GM18502 (cell line): ENCODE measurements around the gene SPSB4.

Experiments used
- ATAC-seq: cut with Tn5 transposase; IDR thresholded peaks from one replicate; pipeline ENCODE4 v1.9.1; 2021; ENCODE audit warnings: mild to moderate bottlenecking; ENCODE audit not compliant: unreplicated experiment, poor library complexity

The SPSB4 gene

GRCh38 chr3:141092663-141093062, 41.5 kb downstream of the SPSB4 start:
- no peak for ATAC-seq

DNA sequence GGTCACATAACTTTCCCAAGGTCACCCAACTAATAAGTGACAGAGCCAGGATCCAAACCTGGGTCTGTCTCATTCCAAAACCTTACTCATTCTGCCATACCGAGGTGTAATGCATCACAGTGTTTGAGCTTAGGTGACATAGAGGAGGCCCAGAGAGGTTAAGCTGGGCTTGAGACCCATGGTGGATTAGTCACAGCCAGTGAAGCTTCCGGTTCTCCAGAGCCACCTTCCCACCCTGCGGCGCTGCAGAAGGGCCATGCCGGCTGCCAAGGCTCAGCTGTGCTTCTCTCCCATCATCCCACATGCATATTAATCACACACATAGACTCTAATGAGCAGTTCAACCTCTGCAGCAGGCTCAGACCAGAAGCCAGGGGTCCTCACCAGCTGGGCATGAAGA, 42.2 kb downstream of the SPSB4 start:
- ATAC-seq, result no peak

- no peak for ATAC-seq
Observed at GRCh38 chr3:141093971-141094684, 43.0 kb downstream of the SPSB4 start.

GRCh38 chr3:141094790-141095545, 43.8 kb downstream of the SPSB4 start:
- ATAC-seq, result no peak

GRCh38 chr3:141095546-141095937, 44.4 kb downstream of the SPSB4 start:
- no peak for ATAC-seq

- ATAC-seq, result no peak
Observed at GRCh38 chr3:141096164-141096563, 45.0 kb downstream of the SPSB4 start.

GRCh38 chr3:141096981-141097380, 45.8 kb downstream of the SPSB4 start:
- no peak for ATAC-seq

DNA sequence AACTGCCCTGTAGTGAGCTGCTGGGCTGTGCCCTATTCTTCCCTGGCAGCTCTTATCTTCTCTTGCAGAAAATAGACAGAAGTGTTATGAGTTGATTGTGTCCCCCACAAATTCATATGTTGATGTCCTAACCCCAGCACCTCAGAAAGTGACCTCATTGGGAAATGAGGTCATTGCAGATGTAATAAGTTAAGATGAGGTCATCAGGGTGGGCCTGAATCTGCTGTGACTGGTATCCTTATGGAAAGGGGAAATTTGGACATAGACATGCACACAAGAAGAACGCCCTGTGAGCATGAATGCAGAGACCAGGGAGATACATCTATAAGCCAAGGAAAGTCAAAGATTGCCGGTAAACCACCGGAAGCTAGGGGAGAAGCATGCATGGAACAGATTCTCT, 49.0 kb downstream of the SPSB4 start:
- no peak for ATAC-seq

- ATAC-seq, result no peak
Observed at GRCh38 chr3:141100531-141101320, 49.6 kb downstream of the SPSB4 start.

DNA sequence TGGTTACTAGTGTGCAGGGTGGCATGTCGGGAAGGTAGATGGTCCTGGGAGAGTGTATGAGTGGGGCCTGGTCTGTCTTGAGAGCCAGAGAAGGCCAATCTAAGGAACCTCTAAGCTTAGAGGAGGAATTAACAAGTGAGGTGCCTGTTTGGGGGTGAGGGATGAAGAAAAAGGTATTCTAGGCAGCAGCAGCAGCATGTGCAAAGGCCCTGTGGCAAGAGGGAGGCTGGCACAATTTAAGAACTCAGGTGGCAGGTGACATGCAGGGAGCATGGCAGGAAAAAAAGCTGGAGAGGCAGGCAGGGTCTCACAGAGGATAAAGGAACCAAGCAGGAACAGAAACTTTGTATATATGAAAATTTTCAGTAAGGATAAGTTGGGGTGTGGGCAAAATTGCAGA, 51.2 kb downstream of the SPSB4 start:
- no peak for ATAC-seq

- no peak for ATAC-seq
Observed at GRCh38 chr3:141103067-141103466, 51.9 kb downstream of the SPSB4 start.

GRCh38 chr3:141103503-141103902, 52.4 kb downstream of the SPSB4 start:
- no peak for ATAC-seq

- no peak for ATAC-seq
Observed at GRCh38 chr3:141104151-141104821, 53.1 kb downstream of the SPSB4 start.

DNA sequence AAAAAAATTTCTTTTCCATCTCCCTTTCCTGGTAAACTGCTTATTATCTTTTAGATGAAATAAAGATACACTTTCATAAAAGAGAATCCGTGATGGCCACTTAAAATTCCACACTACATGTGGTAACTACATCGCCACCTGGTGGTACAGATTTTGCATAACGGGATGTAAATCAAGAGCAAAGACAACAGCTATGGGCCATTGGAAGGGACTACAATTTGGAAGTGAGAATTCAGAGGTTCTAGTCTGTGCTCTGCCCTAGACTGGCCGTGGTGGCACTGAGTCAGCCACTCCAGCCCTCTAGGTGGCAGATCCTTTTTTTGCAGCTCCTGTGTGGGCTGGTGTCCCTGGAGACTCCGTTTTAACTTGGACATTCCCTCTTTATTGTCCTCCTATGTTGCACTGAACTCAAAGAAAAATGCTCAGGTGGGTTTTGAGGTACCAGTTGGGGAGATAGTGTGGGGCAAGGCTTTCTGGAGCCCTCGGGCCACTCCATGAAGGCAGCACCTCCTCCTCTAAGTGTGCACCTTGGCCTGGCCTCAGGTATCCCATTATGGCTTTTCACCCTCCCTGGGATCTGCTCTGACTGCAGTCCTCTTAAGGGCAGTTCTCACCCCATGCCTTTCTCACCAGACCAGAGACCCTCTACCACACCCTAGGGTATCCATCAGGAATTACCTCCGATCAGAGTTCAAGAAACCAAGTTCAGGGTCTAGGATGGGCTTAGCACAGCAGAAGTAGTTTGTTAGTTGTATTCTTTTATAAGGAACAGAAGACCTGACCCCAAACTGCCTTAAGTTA, 54.9 kb downstream of the SPSB4 start:
- ATAC-seq, result peak; percentile 57

GRCh38 chr3:141106842-141107241, 55.7 kb downstream of the SPSB4 start:
- no peak for ATAC-seq

DNA sequence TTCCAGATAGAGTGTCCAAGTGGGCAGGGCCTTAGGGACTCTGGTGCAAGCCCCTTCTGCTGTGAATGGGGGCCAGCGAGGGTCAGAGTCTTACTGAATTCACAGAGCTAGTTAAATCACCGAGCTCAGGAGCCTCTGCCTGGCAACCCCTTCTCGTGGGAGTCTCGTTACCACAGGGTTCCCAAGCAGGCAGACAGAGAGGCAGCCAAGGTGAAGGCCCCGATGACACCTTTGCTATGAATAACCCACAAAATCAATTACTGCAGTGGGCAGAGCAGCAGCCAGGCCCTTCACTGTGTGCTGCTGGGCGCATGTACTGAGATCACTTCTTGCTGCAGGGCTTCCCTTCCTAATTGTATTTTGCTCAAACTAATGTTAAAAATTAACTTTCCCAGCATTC, 56.9 kb downstream of the SPSB4 start:
- no peak for ATAC-seq

- ATAC-seq, result no peak
Observed at GRCh38 chr3:141109751-141110150, 58.6 kb downstream of the SPSB4 start.

DNA sequence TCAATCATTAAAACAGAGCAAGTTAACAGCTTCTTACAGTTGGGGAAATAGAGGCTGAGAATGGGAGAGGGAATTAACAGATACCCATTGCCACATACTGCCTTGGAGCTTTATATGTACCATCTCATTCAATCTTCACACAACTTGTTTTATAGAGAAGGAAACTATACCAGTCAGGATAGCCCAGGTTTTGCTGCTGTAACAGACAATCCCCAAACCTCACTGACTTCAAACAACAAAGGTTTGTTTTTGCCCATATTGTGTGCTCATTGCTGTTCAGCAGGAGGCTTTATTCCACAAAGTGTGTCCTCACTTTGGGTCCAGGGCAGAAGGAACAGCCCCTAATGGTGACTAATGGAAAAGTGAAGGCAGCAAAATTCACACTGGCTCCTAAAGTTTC, 59.2 kb downstream of the SPSB4 start:
- ATAC-seq, result no peak

GRCh38 chr3:141111364-141112155, 60.4 kb downstream of the SPSB4 start:
- no peak for ATAC-seq
